CD4-positive, alpha-beta T cell treated with Interleukin-4 for 1 hour (primary cell): ENCODE data around the gene RNASEH2A.

Experiments used
- DNase-seq, 2 donors: peaks; one replicate each; pipeline ENCODE4 v3.0.0-alpha.2; 2020 to 2022

Gene RNASEH2A

DNA sequence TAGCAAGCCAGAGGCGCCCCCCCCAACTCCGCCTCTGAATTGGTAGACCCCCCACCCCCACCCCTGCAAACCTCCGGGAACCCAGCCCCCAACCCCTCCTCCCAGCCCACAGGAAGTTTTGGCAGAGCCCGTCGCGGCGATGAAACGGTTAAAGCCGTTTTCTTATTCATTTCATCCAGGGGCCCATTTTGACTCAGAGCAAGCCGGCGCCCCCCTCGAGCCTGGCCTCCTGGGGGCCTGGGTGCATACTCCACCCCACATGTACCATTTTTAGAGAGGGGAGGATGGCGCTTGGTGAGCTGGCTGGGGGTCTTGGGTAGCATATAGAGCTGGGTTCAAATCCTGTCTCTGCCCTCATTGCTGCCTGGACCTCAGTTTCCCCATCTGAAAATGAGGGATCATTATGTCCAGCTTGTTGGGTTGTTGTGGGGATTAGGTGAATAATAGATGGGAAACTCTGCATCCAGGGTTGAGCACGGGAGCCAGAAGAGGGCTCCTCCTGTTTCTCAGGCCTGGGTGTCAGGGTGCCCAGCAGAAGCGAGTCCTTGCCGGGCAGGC lies 23.0 kb upstream of the RNASEH2A start:
- peak in 1 of 2 donors; percentile 35 for DNase-seq

DNA sequence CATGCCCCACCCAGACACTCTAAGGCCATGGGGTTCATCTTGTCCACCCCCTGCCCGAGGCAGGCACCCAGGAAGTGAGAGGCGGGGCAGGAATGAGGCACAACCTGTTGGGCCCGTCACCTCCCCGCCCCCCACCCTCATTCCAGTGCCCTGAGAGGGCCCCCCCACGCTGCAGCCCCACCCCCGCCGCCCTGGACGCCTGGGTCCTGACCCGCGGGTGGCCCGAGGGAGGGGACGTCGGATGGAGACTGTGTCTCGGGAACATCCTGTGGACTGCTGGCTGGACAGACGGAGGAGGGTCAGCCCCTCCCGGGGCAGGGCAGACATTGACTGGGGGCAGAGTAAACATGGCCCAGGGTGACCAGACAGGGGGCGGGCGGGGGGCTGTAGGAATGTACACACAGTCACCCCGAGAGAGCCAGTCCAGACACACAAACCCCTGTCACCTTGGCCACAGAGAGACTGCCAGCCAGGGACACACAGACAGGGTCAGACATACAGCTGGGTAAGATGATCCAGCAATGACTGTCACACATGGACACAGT lies 22.5 kb upstream of the RNASEH2A start:
- peak; percentile 47 to 52 for DNase-seq

DNA sequence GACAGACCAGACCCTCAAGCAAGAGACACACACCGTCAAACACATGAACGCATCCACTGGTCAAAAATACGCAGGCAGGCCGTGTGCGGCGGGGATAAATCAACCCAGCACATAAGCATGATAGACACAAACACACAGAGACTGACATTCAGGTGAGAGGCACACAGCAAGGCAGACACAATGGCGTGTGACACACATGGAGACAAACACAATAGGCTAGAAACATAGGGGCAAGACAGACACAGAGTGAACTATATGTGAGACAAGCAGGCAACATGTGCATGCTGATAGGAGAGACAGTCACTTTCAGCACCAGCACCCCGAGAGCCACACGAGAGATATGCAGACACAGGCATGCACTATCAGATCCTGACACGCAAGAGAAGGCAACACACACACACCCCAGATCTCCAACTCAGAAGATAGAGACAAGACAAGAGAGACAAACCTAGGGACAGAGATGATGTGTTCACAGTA lies 22.0 kb upstream of the RNASEH2A start:
- peak; percentile 41 to 49 for DNase-seq

DNA sequence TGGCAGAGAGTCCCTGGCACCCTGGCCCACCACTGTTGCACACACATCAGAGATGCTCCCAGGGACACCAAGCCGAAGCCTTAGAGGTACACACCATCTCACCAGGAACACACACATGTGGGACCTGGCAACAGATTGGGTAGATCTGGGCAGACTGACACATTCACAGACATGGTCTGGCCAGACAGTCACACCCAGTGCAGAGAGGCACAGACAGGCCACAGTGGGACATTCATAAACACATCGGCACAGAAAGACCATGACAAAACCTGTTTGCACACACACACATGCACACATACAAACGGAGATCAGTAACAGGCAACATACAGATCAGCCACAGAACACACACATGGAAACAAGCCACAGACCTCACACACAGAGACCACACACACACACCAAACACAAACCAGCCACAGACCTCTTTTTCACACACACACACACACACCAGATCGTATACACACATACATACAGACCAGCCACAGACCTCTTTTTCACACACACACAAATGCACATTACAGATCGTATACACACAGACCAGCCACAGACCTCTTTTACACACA lies 21.4 kb upstream of the RNASEH2A start:
- DNase-seq: peak; percentile 74 to 81

DNA sequence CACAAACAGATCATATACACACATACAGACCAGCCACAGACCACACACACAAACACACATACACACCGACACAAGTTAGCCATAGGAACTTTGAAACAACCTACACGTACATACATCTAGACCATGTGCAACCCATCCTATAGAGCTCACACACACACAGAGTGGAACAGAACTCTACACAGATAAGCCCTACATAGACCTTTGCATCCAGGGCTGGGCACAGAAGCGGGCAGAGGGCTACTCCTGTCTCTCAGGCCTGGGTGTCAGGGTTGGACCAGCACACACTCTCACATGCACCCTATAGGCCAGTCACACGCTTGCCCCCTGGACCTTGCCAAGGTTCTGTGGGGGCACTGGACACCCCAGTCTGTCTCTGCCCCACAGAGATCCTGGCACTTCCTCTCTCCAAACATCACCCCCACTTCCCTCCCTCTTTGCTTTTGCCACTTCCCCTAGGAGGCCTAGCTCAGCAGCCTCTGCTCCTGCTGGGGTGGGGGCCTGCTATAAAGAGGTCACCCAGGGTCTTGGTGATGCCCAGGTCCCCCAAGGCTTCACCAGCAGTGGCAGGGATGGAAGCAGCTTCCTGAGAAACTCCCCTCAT lies 20.9 kb upstream of the RNASEH2A start:
- DNase-seq: peak; percentile 34 to 54

DNA sequence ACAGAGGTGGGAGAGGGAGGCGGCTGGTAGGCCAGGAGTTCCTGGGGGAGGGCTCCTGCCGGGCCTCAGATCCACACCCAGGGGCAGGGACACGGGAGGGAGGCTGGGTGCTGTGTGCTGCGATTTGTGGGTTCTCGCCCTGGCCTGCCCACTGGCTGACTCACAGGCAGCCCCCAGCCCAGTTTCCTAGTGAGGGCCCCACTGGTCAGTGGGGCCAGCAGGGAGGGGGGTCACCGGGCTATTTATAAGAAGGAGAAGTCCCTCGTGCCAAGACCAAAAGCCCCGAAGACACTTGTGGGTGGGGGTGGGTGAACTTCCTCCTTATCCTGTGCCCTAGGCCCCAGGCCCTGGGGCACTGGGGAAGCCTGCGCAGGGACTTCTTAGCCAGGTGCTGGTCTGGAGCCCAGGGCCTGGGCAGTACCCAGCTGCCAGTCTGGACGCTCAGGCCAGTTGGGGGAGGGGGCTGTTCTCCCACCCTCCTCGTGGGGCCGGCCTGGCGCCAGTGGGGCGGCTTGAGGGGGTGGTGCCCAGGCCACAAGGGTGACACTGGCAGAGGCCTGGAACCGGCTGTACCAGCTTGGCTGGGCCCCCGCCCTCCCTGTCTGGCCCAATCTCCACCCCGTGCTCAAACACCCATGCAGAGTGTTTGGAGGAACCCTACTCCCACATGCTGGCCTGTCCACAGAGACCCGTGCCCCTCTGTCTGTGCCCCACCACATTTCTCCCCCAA lies 20.1 kb upstream of the RNASEH2A start:
- peak; percentile 46 to 88 for DNase-seq

DNA sequence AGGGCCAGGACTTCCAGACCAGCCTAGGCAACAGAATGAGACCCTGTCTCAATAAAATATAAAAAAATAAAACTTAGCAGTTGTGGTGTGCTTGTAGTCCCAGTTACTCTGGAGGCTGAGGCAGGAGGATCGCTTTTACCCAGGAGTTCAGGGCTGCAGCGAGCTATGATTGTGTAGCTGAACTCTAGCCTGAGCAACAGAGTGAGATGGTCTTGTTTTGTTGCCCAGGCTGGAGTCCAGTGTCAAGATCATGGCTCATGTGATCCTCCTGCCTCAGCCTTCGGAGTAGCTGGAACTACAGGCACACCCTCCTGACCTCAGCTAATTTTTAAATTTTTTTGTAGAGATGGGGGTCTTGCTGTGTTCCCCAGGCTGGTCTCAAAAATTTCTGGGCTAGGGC lies 19.4 kb upstream of the RNASEH2A start:
- DNase-seq: no peak

DNA sequence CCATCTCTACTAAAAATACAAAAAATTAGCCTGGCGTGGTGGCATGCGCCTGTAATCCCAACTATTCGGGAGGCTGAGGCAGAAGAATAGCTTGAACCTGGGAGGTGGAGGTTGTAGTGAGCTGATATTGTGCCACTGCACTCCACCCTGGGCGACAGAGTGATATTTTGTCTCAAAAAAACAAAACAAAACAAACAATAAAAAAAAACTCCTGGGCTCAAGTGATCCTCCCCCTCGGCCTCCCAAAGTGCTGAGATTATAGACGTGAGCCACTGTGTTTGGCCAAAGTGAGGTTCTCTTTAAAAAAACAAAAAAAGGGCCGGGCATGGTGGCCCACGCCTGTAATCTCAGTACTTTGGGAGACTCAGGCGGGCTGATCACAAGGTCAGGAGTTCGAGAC lies 18.9 kb upstream of the RNASEH2A start:
- no peak for DNase-seq

DNA sequence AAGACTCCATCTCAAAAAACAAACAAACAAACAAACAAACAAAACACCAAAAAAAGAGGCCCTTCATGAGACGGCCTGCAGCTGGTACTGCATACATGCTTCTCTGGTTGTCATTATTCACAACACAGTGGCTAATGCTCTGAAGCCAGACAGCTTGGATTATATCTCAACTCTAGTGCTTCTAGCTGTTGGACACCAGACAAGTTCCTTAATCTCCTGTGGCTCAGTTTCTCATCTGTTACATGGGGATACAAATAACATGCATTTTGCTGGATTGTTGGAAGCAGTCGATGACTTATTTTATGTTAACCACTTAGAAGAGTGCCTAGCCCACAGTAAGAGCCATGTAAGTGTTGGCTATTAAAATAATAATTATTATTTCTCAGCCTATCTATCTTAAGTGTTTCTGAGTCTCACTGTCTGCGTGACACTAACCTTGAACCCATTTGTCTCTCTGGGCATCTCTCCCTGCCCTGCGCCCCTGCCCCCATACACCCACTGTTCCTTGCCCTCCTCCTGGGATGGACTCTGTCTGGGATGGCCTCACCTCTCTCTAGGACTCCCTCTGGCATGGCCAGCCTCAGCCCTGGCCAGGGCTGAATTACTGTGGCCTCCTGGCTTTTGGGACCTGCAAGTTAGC lies 18.2 kb upstream of the RNASEH2A start:
- DNase-seq: no peak

DNA sequence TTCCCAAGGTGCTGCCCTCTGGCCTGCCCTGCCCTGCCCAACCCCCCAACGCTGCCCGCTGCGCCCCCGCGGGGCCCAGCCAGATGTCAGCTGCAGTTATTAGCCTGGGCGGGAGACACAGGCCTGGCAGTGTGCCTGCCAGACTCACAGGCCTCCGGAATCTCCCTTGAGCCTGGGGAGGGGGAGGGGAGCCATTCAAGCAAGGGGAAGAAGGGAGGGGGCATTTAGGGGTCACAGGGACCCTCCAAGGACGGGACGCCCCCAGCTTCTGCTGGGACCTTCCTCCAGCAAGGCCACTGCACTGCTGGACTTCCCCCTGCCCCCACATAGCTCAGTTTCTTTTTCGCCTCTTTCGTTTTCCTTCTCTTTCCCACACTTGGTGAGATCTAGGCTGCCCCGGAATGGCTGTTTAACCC lies 17.7 kb upstream of the RNASEH2A start:
- peak; percentile 81 to 85 for DNase-seq

DNA sequence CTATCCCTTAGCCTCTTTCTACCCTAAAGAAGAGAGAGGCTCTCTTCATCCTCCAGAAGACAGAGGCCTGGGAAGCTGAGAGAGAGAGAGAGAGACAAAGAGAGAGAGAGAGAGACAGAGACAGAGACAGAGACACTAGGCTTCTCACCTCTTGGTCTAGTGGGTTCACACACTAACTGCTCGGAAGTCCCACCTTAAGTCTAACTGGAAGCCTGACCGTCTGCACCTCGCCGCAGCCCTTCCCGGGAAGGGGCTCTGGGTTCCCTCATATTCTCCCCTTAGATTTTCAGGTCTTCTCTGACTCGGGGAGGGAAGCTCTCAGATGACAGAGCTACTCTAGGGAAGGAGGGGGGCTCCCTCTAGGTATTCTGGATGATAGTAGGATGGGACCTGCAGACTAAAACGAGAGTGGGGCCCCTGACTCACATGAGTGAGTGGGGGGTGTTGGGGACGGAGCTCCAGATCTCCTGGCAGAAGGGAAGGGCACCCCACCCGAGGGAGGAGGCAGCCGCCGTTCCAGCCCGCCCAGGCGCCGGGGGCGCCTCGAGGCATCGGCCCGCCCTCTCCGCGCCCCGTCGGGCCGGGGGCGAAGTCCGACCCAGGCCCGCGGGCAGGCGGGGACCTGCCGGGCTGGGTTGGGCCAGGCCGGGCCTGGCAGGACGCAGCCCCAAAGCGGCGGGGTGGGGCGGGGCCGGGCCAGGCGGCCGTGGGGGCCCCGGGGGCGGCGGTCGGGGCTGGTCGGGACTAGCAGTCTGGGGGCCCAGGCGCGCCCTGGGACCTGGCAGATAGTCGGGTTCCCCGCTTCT lies 17.1 kb upstream of the RNASEH2A start:
- no peak for DNase-seq

DNA sequence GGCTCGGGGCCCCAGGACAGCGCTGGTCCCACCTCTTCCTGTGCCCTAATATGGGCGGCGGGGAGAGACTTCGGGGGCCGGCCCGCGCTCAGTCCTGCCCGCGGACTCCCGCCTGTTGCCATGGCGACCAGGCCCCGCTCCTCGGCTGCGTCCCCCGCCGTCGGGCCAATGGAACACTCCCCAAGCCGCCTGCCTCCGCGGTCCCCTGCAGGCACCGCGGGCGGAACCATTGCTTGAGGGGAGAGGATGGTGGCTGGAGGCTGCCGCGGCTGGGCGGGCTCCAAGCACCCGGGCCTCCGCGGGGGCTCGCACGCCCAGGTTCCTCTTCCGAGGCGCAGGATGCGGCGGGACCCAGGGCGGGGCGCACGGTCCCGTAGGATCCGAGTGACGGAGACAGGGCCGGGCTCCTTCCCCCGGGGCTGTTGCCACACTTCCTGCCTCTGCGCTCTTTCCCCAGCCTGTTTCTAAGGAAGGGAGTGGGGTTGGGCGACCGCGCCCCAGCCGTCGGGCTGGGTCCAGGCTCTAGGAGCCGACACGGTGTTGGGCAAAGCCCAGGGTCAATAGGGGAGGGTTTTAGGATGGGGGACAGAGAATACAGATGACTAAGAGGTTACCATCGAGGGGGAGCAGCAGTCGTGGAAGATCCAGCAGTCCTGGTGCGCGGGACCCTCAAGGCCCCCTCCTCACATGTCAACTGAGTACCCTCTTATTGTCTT lies 16.3 kb upstream of the RNASEH2A start:
- peak; percentile 97 to 98 for DNase-seq

DNA sequence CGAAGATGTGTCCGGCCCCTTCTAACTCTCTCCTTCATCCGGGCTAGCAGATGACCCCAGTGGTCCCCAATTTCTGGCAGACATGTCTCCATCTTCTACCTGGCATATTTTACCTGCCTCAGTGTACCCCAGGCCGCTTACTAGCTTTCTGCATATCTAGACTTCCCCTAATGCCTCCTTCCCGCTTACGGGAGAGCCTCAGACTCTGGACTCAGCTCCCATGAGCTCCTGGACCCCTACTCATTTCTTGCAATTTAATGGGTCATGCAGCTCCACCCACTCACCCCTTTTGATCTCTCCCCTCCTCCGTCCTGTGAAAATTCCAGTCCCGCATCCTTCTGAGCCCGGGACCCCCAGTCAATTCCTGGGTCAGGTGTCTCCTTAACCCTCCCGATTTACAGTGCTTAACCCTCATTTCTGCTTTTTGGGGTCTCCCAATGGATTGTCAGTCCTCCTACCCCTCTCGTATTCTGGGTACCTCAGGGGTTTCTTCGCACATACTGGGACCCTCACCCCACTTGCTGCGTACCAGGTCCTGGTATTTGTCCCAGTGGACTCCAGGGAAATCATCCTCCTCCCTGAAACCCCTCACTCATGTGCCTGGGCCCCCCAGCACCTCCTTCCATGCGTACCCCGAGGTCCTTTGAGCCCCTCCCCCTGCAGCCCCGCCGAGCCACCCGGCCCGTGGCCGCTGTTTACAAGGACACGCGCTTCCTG lies 15.6 kb upstream of the RNASEH2A start:
- no peak for DNase-seq

DNA sequence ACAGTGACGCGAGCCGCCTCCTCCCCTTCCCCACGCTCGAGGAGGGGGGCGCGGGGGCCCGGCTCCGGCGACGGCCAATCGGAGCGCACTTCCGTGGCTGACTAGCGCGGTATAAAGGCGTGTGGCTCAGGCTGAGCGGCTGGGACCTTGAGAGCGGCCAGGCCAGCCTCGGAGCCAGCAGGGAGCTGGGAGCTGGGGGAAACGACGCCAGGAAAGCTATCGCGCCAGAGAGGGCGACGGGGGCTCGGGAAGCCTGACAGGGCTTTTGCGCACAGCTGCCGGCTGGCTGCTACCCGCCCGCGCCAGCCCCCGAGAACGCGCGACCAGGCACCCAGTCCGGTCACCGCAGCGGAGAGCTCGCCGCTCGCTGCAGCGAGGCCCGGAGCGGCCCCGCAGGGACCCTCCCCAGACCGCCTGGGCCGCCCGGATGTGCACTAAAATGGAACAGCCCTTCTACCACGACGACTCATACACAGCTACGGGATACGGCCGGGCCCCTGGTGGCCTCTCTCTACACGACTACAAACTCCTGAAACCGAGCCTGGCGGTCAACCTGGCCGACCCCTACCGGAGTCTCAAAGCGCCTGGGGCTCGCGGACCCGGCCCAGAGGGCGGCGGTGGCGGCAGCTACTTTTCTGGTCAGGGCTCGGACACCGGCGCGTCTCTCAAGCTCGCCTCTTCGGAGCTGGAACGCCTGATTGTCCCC lies 14.9 kb upstream of the RNASEH2A start, which contains the start of gene JUNB:
TSS of gene JUNB (plus strand) at position 142 of the 706 bp plus-strand sequence. CDS start at position 428, 286 bp downstream.
- DNase-seq: peak; percentile 99

DNA sequence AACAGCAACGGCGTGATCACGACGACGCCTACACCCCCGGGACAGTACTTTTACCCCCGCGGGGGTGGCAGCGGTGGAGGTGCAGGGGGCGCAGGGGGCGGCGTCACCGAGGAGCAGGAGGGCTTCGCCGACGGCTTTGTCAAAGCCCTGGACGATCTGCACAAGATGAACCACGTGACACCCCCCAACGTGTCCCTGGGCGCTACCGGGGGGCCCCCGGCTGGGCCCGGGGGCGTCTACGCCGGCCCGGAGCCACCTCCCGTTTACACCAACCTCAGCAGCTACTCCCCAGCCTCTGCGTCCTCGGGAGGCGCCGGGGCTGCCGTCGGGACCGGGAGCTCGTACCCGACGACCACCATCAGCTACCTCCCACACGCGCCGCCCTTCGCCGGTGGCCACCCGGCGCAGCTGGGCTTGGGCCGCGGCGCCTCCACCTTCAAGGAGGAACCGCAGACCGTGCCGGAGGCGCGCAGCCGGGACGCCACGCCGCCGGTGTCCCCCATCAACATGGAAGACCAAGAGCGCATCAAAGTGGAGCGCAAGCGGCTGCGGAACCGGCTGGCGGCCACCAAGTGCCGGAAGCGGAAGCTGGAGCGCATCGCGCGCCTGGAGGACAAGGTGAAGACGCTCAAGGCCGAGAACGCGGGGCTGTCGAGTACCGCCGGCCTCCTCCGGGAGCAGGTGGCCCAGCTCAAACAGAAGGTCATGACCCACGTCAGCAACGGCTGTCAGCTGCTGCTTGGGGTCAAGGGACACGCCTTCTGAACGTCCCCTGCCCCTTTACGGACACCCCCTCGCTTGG lies 14.1 kb upstream of the RNASEH2A start:
- peak; percentile 67 to 69 for DNase-seq

DNA sequence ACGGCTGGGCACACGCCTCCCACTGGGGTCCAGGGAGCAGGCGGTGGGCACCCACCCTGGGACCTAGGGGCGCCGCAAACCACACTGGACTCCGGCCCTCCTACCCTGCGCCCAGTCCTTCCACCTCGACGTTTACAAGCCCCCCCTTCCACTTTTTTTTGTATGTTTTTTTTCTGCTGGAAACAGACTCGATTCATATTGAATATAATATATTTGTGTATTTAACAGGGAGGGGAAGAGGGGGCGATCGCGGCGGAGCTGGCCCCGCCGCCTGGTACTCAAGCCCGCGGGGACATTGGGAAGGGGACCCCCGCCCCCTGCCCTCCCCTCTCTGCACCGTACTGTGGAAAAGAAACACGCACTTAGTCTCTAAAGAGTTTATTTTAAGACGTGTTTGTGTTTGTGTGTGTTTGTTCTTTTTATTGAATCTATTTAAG lies 13.5 kb upstream of the RNASEH2A start:
- DNase-seq: no peak

DNA sequence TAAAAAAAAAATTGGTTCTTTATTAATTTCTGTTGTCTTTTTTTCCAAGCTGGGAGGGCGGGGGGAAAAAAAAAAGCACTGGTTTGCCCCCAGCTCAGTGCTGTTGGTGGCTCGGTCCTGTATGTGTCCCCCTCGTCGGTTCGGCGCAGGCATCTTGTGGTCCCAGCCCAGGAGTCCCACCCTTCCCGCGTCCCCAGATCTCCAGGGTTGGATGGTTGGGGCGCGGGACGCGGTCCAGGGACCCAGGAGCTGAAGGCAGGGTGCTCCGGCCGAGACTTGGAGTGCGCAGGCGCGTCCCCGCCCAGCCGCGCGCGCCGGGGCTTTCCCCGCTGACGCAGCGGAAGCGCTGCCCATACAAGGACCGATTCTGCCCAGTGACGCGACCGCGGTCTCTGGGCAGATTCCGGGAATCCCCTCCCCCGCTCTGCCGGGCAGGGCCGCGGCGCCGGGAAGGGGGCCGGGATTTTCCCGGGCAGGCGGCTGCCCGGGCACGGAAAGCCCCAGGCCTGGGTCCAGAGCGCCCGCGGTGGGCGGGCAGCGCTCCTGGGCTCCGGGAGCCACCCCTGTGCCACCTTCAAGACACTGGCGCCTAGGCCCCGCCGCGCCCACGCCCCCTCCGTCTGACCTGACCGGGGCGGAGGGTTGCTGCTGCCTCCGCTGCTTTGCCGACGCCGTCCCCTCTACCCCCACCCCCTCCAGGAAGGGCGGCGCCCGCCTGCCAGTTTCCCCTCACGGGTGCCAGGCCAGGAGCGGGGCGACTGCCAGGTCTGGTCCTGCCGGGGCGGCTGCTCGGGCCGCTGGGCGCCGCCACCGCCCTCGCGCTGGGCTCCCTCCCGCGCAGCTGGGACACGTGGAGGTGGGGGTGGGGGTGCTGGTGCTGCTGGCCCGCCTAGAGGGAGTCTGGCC lies 12.8 kb upstream of the RNASEH2A start:
- DNase-seq: peak; percentile 96 to 97
